CD1c-positive myeloid dendritic cell (primary cell): ENCODE data around the gene FUCA1.
"Not testable (repeated sequence)": the region's sequence is repeated elsewhere in the genome, so short reads cannot be mapped to it uniquely, and the experiment has no call there.

Experiments
- DNase-seq: peaks from one replicate; pipeline ENCODE4 v3.0.0-alpha.2; 2016; ENCODE audit errors: extremely low spot score

Gene FUCA1

GRCh38 chr1:23895993-23896392 lies 27.9 kb upstream of the FUCA1 start:
- DNase-seq: no peak

- DNase-seq: peak; percentile 86
Measured at GRCh38 chr1:23895082-23895481, 27.0 kb upstream of the FUCA1 start.

GRCh38 chr1:23889074-23889473 lies 21.0 kb upstream of the FUCA1 start:
- DNase-seq: no peak

GRCh38 chr1:23885222-23885621 lies 17.1 kb upstream of the FUCA1 start:
- DNase-seq: no peak

- DNase-seq: no peak
Measured at GRCh38 chr1:23882746-23883145, 14.7 kb upstream of the FUCA1 start.

GRCh38 chr1:23879809-23880208 lies 11.7 kb upstream of the FUCA1 start:
- no peak for DNase-seq

GRCh38 chr1:23878668-23879067 lies 10.6 kb upstream of the FUCA1 start:
- no peak for DNase-seq

- DNase-seq: no peak
Measured at GRCh38 chr1:23875382-23875781, 7.3 kb upstream of the FUCA1 start.

- DNase-seq: no peak
Measured at GRCh38 chr1:23872421-23872820, 4.3 kb upstream of the FUCA1 start.

- DNase-seq: peak; percentile 64
Measured at GRCh38 chr1:23869051-23869450, 961 bp upstream of the FUCA1 start.

GRCh38 chr1:23868557-23869016 lies 497 bp upstream of the FUCA1 start:
- no peak for DNase-seq

GRCh38 chr1:23867542-23867894 lies 572 bp downstream of the FUCA1 start:
- DNase-seq: no peak

GRCh38 chr1:23865543-23865930 lies 2.6 kb downstream of the FUCA1 start:
- DNase-seq: peak; percentile 65

GRCh38 chr1:23864801-23865542 lies 3.1 kb downstream of the FUCA1 start:
- DNase-seq: no peak

GRCh38 chr1:23862640-23863039 lies 5.5 kb downstream of the FUCA1 start:
- DNase-seq: no peak

- DNase-seq: peak; percentile 8
Measured at GRCh38 chr1:23854568-23854967, 13.5 kb downstream of the FUCA1 start.

GRCh38 chr1:23853124-23853523 lies 15.0 kb downstream of the FUCA1 start:
- not testable (repeated sequence) for DNase-seq

- not testable (repeated sequence) for DNase-seq
Measured at GRCh38 chr1:23851406-23851805, 16.7 kb downstream of the FUCA1 start.

- DNase-seq: no peak
Measured at GRCh38 chr1:23848673-23849616, 19.1 kb downstream of the FUCA1 start.

GRCh38 chr1:23847482-23848095 lies 20.5 kb downstream of the FUCA1 start:
- not testable (repeated sequence) for DNase-seq

- DNase-seq: no peak
Measured at GRCh38 chr1:23845163-23845562, 22.9 kb downstream of the FUCA1 start.

- no peak for DNase-seq
Measured at GRCh38 chr1:23843644-23844043, 24.4 kb downstream of the FUCA1 start.
